Measurements from ENCODE around the gene HAPSTR1. TPM values are rescaled to one million over a fixed set of nuclear protein-coding genes. Genes with fewer than 3 reads are reported as not detected.

HAPSTR1 gene
- total and polyA plus RNA-seq, 2 of the 13 experiments (the other 11 are each of a cell fraction or from before 2014, with no cell fraction given), result 25.2 to 83.2 TPM

DNA sequence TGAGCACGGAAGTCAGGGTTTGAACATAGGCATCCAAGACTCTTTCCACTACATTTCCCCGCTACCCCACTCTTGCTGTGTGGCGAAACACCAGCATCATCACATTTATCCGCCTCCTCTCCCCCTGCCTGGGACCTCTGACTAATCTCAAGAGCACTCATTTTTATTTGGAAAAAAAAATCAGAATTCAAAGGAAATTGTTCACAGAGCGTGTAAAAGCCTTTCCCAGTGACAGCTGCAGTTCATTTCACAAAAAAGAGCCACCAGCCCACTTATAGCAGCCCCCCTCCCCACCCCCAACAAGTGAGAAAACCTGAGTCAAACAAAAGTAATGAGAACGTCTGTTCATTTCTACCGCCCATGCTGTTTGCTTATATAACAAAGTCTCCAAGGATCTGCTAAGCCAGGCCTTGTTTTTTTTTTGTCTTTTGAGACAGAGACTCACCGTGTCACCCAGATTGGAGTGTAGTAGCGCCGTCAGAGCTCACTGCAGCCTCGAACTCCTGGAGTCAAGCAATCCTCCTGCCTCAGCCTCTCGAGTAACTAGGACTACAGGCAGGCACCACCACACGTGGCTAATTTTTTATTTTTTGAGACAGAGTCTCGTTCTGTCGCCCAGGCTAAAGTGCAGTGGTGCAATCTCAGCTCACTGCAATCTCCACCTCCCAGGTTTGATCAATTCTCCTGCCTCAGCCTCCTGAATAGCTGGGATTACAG, 48.3 kb upstream of the HAPSTR1 start:
- Histone ChIP-seq H3K36me3 (replicated peaks in 1 of 2; ENCODE audit: control insufficient read depth in 1 of 2, insufficient read depth in 2 of 2, low read length in 2 of 2) (no peaks in the 10 kb centered on the region), H3K9ac (ENCODE audit: insufficient read depth, low read depth, low read length) (no peak overlapping the region), H3K9me3 (ENCODE audit: low read length) (no peaks in the 10 kb centered on the region), H3K4me1 (ENCODE audit: insufficient read depth, low read length) (peaks cover 15% of the 10 kb centered on the region), H4K20me1 (ENCODE audit: insufficient read depth, low read length) (no peaks in the 10 kb centered on the region), H3K4me2 (ENCODE audit: low read depth, low read length) (no peak overlapping the region), H3K79me2 (ENCODE audit: insufficient read depth, low read length) (no peaks in the 10 kb centered on the region), H3K4me3 (replicated peaks in 1 of 3; ENCODE audit: insufficient read depth in 1 of 3, low read depth in 2 of 3, low read length in 3 of 3) (no peak overlapping the region), H2AFZ (ENCODE audit: low read length) (no peak overlapping the region), H3K27me3 (ENCODE audit: control insufficient read depth in 1 of 2, insufficient read depth in 2 of 2, low read length in 2 of 2) (no peaks in the 10 kb centered on the region), H3K27ac (ENCODE audit: extremely low read length, insufficient read depth, low read length) (no peak overlapping the region)
- TF ChIP-seq PPARG (CRISPR knock-in tag; conservative IDR thresholded peaks at IDR 0.05) (no peak), NPAS2 (CRISPR knock-in tag; IDR thresholded peaks at IDR 0.05; ENCODE audit: borderline replicate concordance) (no peak), ZNF746 (CRISPR knock-in tag; IDR thresholded peaks at IDR 0.05) (no peak), PHB2 (IDR thresholded peaks at IDR 0.05; ENCODE audit: partially characterized antibody) (no peak), ELF4 (CRISPR knock-in tag; IDR thresholded peaks at IDR 0.05; ENCODE audit: borderline replicate concordance) (no peak), ZNF460 (CRISPR knock-in tag; IDR thresholded peaks at IDR 0.05; ENCODE audit: borderline replicate concordance) (peak; percentile 76), CEBPB (IDR thresholded peaks at IDR 0.05; ENCODE audit: borderline replicate concordance, low read depth, low read length) (0 out of 2 replicates have a peak, but pooled peaks have one; percentile 21)
- TF ChIP-seq, protein P1, sequence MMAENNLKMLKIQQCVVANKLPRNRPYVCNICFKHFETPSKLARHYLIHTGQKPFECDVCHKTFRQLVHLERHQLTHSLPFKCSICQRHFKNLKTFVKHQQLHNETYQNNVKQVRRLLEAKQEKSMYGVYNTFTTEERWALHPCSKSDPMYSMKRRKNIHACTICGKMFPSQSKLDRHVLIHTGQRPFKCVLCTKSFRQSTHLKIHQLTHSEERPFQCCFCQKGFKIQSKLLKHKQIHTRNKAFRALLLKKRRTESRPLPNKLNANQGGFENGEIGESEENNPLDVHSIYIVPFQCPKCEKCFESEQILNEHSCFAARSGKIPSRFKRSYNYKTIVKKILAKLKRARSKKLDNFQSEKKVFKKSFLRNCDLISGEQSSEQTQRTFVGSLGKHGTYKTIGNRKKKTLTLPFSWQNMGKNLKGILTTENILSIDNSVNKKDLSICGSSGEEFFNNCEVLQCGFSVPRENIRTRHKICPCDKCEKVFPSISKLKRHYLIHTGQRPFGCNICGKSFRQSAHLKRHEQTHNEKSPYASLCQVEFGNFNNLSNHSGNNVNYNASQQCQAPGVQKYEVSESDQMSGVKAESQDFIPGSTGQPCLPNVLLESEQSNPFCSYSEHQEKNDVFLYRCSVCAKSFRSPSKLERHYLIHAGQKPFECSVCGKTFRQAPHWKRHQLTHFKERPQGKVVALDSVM (CRISPR knock-in tag; IDR thresholded peaks at IDR 0.05), result no peak
- TF ChIP-seq, protein P2, sequence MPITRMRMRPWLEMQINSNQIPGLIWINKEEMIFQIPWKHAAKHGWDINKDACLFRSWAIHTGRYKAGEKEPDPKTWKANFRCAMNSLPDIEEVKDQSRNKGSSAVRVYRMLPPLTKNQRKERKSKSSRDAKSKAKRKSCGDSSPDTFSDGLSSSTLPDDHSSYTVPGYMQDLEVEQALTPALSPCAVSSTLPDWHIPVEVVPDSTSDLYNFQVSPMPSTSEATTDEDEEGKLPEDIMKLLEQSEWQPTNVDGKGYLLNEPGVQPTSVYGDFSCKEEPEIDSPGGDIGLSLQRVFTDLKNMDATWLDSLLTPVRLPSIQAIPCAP (CRISPR knock-in tag; IDR thresholded peaks at IDR 0.05; ENCODE audit: low read depth), result no peak
- WGBS (ENCODE audit: low lambda C conversion rate), result 39% methylated on average over 15 of the region's 15 CpGs
- CTCF ChIA-PET (ENCODE audit: low intra/inter-chr PET ratio, low total read pairs), result no interaction called here
- POLR2A ChIA-PET, result interaction anchor here (0.7 kb wide), 1 partner anchor 48 kb away, joined by 3 read pairs; the partner anchor contains the start of gene HAPSTR1
- no TSS peak for BruUV-seq (replicated peaks)
- no peak for DNase-seq (ENCODE audit: low spot score)
- no peak for ATAC-seq
- intact Hi-C loops (cut with micrococcal nuclease; ENCODE audit: unreplicated experiment), result no loop called here
- in situ Hi-C loops (cut with HindIII; ENCODE audit: extremely low pct_ligation_motif_present, low pct_unique_long_range_greater_than_20kb), result no loop called here
- FAIRE-seq, result no peak
